GM12873 (cell line): ENCODE results near the gene XIRP1.

Experiments
- TF ChIP-seq, protein P1 (sequence below): IDR thresholded peaks from 2 replicates; pipeline ENCODE4 v1.5.1; 2012; ENCODE audit warnings: low read depth, mild to moderate bottlenecking, moderate library complexity, low read length, control low read depth; ENCODE audit not compliant: insufficient read depth; ENCODE audit errors: missing control alignments

Gene XIRP1

DNA sequence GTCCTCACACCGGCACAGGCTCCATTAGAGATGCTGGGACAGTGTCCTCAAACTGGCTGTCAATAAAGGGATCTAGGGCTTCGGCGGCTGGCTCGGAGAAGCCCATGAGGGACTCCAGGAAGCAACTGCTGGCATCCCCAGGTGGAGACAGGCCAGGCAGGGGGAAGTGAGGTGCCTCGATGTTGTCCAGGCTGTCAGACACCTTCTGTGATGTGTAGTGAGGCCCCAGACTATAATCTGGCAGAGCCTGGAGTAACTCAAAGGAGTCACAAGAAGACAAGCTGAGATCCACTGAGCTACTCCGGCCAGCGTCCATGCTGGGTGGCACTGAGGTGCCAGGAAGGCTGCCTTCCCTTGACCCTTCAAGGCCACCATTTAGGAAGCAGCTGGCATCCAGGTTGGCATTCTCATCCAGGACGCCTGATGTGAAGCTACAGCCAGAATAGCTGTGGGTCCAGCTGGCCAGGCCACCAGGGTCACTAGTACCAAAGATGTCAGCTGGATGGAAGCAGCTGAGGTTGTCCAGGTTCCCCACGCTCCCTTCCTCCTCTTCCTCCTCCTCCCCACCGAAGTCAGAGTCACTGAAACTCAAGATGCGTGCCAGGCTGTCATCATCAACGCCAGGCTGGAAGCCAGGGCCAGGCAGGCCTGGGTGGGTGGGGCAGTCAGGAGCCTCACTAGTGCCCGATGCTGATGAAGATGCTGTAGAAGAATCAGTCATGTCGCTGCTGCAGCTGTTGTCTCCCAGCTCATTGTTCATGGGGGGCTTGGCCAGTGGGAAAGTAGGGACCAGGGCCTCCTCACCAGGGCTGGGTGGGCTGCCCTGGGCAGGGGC lies 49.1 kb downstream of the XIRP1 start:
- TF ChIP-seq, protein P1, sequence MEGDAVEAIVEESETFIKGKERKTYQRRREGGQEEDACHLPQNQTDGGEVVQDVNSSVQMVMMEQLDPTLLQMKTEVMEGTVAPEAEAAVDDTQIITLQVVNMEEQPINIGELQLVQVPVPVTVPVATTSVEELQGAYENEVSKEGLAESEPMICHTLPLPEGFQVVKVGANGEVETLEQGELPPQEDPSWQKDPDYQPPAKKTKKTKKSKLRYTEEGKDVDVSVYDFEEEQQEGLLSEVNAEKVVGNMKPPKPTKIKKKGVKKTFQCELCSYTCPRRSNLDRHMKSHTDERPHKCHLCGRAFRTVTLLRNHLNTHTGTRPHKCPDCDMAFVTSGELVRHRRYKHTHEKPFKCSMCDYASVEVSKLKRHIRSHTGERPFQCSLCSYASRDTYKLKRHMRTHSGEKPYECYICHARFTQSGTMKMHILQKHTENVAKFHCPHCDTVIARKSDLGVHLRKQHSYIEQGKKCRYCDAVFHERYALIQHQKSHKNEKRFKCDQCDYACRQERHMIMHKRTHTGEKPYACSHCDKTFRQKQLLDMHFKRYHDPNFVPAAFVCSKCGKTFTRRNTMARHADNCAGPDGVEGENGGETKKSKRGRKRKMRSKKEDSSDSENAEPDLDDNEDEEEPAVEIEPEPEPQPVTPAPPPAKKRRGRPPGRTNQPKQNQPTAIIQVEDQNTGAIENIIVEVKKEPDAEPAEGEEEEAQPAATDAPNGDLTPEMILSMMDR: no peak

DNA sequence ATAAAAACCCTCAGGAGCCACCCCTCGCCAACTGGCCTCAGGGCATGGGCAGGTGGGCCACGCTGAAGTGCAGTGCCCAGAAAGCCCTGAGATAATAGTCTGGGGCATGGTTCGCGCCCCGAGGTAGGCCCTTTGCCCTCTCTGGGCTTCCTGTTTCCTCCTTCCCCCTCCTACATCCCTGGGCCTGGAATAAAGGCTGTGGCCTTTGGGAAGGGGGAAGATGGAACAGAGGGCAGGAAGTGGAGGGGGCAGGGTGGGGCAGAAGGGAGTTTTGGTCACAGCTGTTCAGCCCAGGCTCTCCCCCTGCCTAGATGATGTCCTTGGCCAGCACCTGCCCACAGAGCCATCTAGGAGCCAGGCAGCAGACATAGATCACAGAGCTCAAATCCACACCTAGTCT lies 50.3 kb downstream of the XIRP1 start:
- TF ChIP-seq, protein P1: no peak

DNA sequence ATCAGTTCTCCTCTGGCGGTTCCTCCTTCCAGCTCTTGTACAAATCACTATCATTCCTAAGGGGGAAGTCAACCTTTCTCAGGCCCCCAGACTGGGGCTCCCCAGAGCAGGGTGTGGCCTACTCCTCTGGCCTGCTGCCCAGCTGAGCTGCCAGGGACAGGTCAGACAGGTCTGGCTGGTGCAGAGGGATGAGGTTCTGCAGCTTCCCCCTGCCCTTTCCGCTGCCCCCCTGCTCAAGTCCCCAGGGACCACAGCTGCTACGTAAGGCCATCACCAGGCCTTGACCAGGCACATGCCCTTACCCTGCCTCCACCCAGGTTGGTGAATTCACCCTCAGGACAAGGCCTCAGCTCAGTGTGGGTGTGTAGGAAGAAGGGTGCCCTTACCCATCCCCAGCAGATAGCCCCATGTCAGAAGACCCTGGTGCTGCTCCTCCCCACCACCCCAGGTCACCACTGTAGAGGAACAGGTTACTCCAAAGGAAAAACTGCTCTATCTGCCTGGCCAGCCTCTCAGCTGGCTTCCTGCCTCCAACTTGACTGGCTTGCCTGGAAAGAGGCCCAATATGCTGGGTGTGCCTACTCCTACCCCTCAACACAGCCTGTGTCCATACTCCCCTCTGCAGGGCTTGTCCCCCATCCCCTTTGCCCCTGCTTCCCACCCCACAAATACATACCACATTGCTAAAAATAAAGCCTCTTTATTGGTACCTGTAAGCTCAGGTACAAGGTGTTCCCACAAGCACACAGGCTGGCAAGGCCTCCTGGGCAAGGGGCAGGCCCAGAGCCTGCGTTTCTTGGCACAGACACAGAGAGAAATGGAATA lies 51.0 kb downstream of the XIRP1 start:
- TF ChIP-seq, protein P1: no peak

DNA sequence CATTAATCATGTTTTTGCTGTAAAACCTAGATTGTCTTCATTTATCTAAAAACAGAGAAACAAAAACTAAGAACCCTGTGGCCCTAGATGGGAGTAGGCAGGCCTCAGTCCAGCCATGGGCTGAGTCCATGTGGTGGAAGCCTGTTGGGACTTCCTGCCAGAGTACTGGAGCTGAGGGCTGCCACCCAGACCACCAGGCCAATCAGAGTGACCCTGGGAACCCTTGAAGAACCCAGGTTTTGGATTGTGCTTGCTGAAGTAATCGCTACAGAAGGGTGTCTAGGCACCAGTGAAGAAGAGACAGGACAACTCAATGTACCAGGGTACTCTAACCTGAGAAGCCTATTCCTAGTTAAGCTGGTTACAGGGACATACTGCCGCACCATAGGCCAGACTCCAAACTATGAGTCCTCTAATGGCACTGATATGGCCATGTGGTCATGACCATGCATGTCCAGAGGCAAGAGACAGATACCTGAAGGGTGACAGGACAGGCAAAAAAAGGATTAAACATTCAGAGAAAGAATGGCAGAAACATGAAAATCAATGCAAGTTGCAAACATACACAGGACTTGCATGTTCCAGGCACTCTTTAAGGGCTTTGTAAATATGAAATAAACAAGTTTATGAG lies 51.9 kb downstream of the XIRP1 start:
- TF ChIP-seq, protein P1: no peak

DNA sequence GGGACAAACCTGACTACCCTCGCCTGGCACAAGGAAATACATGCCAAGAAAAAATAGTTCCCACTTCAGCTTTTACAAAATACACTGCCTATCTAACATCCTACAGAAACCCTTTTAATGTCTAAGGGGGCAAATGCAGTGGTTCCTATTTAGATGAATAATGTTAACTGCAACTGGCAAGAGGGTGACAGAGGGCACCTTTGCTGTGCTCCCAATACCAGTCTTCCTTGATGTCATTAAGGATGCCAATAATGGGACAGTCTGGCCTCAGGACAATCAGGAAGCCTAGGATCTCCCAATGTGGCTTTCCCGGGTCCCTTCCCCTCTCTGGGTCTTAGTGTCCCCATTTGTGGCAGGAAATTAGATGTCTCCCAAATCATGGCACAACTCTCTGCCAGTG lies 53.0 kb downstream of the XIRP1 start:
- TF ChIP-seq, protein P1: no peak

DNA sequence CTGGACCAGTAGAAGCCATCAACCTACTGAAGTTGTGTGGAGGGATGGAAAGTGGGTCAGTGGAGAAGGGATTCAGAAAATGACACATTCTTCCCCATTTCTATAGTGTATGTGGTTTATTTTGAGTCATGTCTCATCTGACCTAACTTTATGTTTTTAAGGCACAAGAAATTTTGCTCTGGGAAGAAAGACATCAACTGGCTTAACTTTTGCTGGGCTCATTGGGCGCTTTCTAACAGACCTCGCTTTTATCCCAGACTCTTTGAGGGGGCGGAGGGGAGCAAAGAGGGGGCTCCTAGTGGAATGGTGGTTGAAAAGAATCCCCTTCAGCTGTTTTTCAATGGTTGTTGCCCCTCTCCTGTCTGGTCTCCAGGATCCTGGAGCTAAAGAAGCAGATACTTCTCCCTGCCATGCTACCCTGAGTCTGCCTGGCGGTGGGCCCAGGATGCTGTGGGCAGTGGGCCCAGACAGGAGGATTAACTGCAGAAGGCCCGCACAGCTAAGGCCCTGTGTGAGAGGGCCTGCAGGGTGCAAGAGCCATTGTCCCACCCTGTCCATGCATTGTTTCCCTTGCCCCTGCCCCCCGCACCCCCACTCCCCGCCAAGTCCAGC lies 53.5 kb downstream of the XIRP1 start:
- TF ChIP-seq, protein P1: no peak
